Hepatic stellate cell (primary cell): ENCODE results near the gene MYL6.

Experiments used
- DNase-seq: peaks from one replicate; pipeline ENCODE4 v3.0.0; 2011; ENCODE audit warnings: low spot score

Gene MYL6

DNA sequence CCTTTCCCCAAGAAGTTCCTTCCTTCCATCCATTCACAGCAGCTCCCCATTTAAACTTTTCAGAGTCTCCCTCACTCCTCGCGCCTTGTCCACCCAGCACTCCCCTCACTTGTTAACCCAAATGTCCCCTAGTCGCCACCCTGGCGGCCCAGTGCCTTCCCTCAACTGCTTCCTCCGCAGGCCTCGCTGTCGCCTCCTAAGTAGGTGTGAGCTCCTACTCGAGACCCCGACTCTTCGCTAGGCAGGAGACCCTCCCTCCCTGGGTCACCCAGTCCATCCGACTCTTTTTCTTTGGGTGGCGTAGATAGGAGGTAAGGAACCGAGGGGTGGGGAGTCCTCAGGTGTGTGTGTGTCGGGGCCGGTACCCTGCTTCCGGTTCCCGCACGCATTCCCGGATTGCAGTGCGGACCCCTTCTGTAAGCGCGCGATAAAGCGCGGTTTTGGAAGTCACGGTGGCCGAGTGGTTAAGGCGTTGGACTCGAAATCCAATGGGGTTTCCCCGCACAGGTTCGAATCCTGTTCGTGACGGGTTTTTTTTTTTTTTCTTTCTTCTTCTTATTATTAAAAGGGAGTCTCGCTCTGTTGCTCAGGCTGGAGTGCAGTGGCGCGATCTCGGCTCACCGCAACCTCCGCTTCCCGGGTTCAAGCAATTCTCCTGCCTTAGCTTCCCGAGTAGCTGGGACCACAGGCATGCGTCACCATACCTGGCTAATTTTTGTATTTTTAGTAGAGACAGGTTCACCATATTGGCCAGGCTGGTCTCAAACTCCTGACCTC lies 31.9 kb downstream of the MYL6 start:
- DNase-seq, result peak; percentile 63

DNA sequence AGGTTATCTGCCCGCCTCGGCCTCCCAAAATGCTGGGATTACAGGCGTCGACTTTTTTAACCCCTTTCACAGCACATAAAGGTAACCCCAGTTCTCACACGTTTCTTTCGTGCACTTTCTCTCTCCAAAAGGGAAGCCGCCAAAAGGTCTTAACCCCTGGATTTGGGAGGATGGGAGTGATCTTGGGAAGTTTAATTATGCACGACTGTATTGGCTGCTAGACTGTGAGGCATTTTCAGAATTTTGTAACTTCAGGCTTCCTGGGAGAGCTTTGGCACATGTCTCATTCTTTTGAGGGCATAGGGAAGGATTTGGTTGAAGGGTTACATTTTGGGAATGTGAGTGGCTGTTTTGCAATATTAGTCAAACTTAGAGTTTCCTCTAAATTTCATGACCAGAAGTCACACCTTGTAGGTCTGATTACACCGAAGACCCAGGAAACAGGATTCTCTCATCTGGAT lies 32.6 kb downstream of the MYL6 start:
- DNase-seq, result peak; percentile 26

DNA sequence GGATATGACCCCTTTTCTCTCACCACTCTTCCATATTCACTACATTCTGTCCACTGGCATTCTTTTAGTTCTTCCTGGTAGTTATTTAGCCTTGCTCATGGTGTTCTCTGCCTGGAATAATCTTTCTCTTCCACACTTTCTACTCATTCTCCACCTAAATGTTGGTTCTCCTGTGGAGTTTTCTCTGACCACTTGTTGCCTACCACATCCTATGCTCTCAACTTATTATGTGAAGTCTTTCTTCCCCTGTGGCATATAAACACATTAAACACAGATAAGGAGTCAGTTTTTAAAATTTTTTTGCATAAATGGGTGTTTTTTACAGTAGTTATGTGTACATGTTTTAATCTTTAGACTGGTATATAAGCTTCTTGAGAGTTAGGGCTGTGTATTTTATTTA lies 34.4 kb downstream of the MYL6 start:
- DNase-seq, result no peak

DNA sequence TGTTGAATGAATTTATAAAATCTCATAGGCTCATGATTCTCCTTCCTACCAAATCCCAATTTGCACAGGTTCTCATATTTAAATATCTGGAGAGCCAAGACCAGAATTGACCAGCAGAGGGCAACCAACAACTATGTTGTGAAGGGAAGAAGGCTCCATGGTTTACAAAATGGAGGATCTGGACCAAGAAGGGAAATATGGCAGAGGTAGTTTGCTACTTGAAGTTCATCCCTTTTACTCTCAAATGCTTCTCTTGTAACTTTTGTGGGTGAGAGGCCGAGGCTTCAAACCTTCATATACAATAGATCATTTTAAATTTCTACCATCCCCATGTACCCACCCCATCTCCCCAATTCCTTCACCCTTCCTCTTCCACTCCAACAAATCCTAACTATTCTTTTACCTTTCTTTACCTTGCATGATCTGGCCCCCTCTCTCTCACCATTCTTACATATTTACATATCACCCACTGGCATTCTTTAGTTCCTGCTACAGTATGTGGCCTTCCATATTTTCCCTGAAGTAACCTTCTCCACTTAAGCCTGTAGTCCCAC lies 34.9 kb downstream of the MYL6 start:
- peak; percentile 75 for DNase-seq

DNA sequence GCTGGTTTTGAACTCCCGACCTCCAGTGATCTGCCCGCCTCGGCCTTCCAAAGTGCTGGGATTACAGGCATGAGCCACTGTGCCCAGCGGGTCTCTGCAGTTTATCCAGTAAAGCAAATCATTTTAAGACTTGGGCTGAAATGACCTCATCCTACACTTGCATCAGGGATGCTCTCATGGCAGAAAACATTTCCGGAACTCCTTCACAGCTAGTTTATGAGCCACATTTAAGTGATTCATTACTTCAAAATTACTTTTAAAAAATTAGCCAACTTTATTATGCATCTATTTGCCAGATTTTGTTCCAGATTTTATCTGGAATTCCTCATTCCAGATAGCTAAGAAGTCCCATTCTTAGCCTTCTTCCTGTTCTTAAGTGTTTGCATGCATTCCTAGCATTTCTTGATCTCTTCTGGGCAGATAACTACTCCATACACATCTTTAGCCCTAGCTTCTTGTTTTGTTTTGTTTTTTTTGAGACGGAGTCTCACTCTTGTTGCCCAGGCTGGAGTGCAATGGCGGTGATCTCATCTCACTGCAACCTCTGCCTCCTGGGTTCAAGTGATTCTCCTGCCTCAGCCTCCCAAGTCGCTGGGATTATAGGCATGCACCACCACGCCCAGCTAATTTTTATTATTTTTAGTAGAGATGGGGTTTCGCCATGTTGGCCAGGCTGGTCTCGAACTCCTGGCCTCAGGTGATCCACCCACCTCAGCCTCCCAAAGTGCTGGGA lies 38.8 kb downstream of the MYL6 start:
- DNase-seq, result peak; percentile 82

DNA sequence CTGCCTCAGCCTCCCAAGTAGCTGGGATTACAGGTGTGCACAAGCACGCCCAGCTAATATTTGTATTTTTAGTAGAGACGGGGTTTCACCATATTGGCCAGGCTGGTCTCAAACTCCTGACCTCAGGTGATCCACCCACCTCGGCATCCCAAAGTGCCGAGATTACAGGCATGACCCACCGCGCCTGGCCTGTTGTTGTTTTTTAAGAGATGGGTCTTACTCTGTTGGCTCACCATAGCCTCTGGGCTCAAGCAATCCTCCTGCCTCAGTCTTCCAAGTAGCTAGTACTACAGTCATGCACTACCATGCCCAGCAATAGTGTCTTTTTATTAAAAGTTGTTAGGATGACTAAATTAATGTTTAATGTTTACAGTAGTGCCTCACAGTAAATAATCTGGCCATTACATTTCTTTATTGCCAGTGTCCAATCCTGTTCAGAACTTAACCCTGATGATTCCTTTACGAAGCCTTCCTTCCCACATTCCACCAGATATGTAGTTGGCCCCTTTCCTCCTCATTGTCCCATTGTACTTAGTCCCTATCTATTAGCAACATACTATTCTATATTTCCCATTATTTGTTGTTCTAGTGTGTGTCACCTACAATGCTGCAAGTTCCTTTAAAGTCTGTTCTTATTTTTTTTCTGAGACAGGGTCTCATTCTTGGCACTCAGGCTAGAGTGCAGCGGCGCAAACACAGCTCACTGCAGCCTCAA lies 39.9 kb downstream of the MYL6 start:
- no peak for DNase-seq

DNA sequence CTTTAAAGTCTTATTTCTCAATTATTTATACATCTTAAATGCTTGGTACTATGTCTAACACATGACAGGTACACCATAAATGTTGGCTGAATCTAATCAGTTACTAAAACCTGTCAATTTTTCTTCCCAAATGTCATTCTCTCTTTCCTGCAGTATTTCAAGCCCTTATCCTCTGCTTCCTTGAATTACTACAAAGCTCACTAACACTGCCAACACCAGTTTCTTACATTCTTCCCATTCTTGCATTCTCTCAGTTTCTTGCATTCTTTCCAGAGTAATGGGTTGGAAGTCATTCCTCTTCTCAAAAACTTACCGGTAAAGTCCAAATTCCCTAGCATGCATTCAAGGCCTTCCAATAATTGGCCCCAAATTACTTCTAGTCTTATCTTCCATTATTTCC lies 40.7 kb downstream of the MYL6 start:
- DNase-seq, result no peak

DNA sequence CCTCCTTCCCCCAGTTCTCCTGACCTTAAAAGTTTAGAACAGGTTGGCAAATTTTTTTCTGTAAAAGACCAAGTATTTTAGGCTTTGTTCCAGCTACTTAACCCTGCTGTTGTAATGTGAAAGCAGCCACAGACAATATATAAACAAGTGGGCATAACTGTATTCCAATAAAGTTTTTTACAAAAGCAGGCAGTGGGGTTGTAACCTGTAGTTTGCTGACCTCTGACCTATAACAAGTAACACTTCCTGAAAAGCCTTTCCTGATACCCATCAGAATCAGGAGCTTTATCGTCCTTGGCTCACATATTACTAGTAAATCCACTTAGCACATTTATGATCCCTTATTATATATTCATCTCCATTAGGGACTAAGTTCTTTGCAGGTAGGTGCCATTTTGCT lies 44.2 kb downstream of the MYL6 start:
- no peak for DNase-seq

DNA sequence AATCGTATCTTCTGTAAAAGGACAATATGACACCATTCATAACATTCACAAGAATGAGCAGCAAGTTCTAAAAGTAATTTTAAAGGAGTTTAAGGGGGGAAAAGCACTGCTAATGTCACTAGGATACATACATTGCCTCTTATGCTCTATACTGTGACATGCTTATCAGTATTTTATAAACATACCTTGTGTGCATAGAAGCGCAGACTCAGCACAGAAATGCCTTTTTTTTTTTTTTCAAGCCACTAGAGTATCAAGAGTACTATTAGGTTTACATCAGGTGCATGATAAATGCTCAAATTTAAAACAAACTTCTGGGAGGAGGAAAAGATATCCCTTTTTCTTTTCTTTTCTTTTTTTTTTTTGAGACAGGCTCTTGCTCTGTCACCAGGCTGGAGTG lies 44.7 kb downstream of the MYL6 start:
- no peak for DNase-seq

DNA sequence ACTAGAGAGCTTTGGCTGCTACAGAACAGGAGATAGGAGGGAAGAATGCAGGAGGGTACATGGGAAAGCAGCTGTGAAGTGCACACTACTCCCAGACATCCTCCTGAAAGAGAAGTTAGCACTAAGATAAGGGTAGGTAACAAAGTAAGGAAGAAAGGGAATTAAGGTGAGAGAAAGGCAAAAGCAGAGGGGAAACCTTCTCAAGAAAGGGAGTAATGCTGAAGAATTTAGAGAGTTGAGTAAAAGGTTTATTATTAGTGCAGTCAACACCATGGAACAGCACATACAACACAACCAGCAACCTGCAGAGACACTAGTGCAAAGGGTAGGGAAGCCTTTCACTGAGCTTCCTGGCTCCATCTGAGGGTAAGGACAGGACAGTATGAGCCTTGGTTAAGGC lies 46.1 kb downstream of the MYL6 start:
- no peak for DNase-seq

DNA sequence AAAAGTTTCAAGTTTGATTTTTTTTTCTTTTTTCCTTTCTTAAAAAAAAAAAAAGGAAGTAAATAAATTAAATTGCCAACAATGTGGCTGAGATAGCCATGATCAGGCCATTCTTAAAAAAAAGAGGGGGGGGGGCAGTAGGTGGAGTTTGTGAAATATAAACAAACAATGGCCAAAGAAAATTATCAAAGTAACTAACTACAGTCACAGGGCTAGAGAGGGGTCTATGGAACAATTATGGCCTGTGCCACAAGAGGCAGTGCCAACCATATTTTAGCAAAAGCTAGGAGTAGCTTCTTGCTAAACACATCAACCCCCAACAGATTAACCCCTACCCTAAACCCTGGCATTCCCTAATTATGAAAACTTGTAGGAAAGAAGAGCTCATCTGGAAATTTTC lies 47.3 kb downstream of the MYL6 start:
- no peak for DNase-seq

DNA sequence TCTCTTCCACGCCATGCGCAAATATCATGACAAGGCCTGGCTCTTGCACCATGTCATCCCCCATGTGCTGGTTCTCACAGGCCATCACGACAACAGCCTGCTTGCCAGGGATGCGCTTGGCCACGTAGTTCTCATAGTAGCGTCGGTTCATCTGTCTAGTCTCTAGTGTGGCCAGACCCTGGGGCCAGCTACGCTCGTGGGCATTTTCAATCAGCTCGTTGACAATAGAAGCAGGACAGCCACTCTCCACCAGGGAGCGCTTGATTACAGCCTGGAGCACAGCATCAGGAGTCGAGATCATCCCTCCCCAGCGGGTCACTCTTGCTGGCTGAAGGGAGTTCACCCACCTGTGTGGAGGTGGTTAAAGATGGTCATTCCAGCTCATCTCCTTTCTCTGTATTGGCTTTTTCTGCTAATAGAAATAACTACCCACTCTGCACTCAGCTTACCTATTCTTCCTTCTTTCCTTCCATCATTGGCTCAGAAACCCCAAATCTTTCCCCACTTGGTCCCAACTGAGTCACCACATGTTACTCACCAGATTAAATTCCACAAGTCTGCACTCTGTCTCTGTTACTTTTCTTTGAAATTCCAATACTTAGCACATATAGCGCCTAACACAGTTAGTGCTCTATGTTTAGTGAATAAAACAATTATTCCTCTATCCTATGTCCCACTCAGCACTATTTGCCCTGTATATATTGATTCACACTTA lies 48.5 kb downstream of the MYL6 start:
- DNase-seq, result peak; percentile 57

DNA sequence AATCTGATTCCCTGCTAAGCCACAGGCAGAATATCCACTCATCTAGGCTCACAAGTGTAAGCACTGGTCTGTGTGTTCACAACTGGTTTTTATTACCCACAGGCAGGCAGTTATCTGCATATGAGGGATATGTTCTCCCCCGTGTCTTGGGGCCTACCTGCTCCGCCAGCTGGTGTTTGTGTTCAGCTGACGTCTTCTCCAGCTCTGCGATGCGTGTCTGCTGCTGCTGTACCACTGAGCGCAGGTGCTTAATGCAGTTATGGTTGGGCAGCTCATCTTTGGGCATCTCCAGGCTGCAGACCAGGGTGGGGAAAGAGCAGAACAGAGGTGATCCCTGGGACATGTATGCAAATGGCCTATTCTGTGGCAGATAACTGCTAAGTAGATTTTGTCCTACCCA lies 49.8 kb downstream of the MYL6 start:
- no peak for DNase-seq
